Measurements from ENCODE around the gene SPTBN1. TPM values are rescaled to one million over a fixed set of nuclear protein-coding genes. Genes with fewer than 3 reads are reported as not detected.

The SPTBN1 gene
- total and polyA plus RNA-seq, 9 of the 15 experiments (the other 6 are each of a cell fraction or from before 2014, with no cell fraction given) = 8.9 to 66.8 (median 31.4) TPM

GRCh38 chr2:54631755-54632154, 175.6 kb downstream of the SPTBN1 start (continued):
- TF ChIP-seq ZNF511 (CRISPR knock-in tag; IDR thresholded peaks at IDR 0.05) = no peak
- TF ChIP-seq, protein P1, sequence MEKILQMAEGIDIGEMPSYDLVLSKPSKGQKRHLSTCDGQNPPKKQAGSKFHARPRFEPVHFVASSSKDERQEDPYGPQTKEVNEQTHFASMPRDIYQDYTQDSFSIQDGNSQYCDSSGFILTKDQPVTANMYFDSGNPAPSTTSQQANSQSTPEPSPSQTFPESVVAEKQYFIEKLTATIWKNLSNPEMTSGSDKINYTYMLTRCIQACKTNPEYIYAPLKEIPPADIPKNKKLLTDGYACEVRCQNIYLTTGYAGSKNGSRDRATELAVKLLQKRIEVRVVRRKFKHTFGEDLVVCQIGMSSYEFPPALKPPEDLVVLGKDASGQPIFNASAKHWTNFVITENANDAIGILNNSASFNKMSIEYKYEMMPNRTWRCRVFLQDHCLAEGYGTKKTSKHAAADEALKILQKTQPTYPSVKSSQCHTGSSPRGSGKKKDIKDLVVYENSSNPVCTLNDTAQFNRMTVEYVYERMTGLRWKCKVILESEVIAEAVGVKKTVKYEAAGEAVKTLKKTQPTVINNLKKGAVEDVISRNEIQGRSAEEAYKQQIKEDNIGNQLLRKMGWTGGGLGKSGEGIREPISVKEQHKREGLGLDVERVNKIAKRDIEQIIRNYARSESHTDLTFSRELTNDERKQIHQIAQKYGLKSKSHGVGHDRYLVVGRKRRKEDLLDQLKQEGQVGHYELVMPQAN (IDR thresholded peaks at IDR 0.05; ENCODE audit: borderline replicate concordance) = no peak
- no peak for TF ChIP-seq CAMTA2 (CRISPR knock-in tag; conservative IDR thresholded peaks at IDR 0.05)

GRCh38 chr2:54632733-54633692, 176.9 kb downstream of the SPTBN1 start:
- Histone ChIP-seq H2AFZ (ENCODE audit: low read depth, low read length) (no peak overlapping the region), H3K4me2 (ENCODE audit: insufficient read depth, low read length) (no peak overlapping the region), H4K20me1 (replicated peaks; ENCODE audit: control insufficient read depth, insufficient read depth, low read length) (no peaks in the 10 kb centered on the region; the same call in 1 of the 2 replicates), H3K9me3 (replicated peaks; ENCODE audit: control insufficient read depth, insufficient read depth, low read depth, low read length) (no peaks in the 10 kb centered on the region), H3K27me3 (ENCODE audit: control insufficient read depth in 2 of 2, insufficient read depth in 2 of 2, low read length in 2 of 2) (no peaks in the 10 kb centered on the region), H3K36me3 (ENCODE audit: control insufficient read depth, insufficient read depth, low read length) (peaks cover 85% of the 10 kb centered on the region), H3K4me3 (no peak overlapping the region), H3K9ac (ENCODE audit: insufficient read depth in 1 of 2, low read depth in 2 of 2, low read length in 2 of 2) (no peak overlapping the region), H3K4me1 (replicated peaks in 1 of 2; ENCODE audit: control insufficient read depth in 2 of 2, insufficient read depth in 2 of 2, low read length in 2 of 2) (peaks cover 0 to 3% of the 10 kb centered on the region in 2 experiments; a peak in 1 of 5 replicates), H3K9me1 (ENCODE audit: control insufficient read depth, insufficient read depth, low read length) (no peaks in the 10 kb centered on the region), H3K27ac (ENCODE audit: extremely low read depth, low read depth, low read length) (no peak overlapping the region), H3K79me2 (ENCODE audit: control insufficient read depth, insufficient read depth, low read length) (no peaks in the 10 kb centered on the region)
- intact Hi-C loops (cut with micrococcal nuclease) (no loop called here), in situ Hi-C loops (cut with MboI) (no loop called here)
- ATAC-seq (no peak), DNase-seq (ENCODE audit: extremely low read depth in 1 of 4, low spot score in 3 of 4) (no peak), FAIRE-seq (no peak)
- 84% methylated on average over 12 of the region's 12 CpGs for WGBS (ENCODE audit: insufficient coverage, low coverage, missing lambda C conversion rate)
- no TSS peak for BruUV-seq (replicated peaks)
- ChIA-PET CTCF (ENCODE audit: low intra/inter-chr PET ratio) (no interaction called here), POLR2A (interaction anchor here (0.7 kb wide), 1 partner anchor 962 kb away, joined by 3 read pairs; no protein-coding TSS in a partner anchor)
- TF ChIP-seq KLF10 (CRISPR knock-in tag; IDR thresholded peaks at IDR 0.05) (no peak), NFE2L1 (tag; IDR thresholded peaks at IDR 0.05; ENCODE audit: borderline replicate concordance, low read depth) (no peak), MED1 (CRISPR knock-in tag; IDR thresholded peaks at IDR 0.05; ENCODE audit: borderline replicate concordance) (no peak), SP2 (IDR thresholded peaks at IDR 0.05; ENCODE audit: extremely low read depth, low read depth, low read length, poor library complexity, severe bottlenecking) (no peak), MAFF (IDR thresholded peaks at IDR 0.05; ENCODE audit: low read length) (no peak), U2AF2 (optimal IDR thresholded peaks at IDR 0.05; ENCODE audit: low read depth, low read length) (no peak), RFX1 (IDR thresholded peaks at IDR 0.05) (no peak), KLF6 (CRISPR knock-in tag; IDR thresholded peaks at IDR 0.05; ENCODE audit: borderline replicate concordance) (no peak)
- TF ChIP-seq, protein P2, sequence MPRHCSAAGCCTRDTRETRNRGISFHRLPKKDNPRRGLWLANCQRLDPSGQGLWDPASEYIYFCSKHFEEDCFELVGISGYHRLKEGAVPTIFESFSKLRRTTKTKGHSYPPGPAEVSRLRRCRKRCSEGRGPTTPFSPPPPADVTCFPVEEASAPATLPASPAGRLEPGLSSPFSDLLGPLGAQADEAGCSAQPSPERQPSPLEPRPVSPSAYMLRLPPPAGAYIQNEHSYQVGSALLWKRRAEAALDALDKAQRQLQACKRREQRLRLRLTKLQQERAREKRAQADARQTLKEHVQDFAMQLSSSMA (CRISPR knock-in tag; IDR thresholded peaks at IDR 0.05) = no peak

All from K562 (cell line).